ENCODE data around the gene NFATC1.
"Not testable (repeated sequence)": the region's sequence is repeated elsewhere in the genome, so short reads cannot be mapped to it uniquely, and the experiment has no call there.

Gene NFATC1

GRCh38 chr18:79493801-79494211 lies 98.1 kb downstream of the NFATC1 start:
- DNase-seq, result no peak

- no peak for DNase-seq
These were observed 99.2 kb downstream of the NFATC1 start for GRCh38 chr18:79494936-79495335.

- no peak for DNase-seq
These were observed 99.9 kb downstream of the NFATC1 start for GRCh38 chr18:79495591-79496071.

- DNase-seq, result no peak
These were observed 100.7 kb downstream of the NFATC1 start for GRCh38 chr18:79496237-79496977.

GRCh38 chr18:79496978-79497637 lies 101.4 kb downstream of the NFATC1 start:
- no peak for DNase-seq

GRCh38 chr18:79497638-79498081 lies 101.9 kb downstream of the NFATC1 start:
- no peak for DNase-seq

GRCh38 chr18:79498662-79499061 lies 102.9 kb downstream of the NFATC1 start:
- no peak for DNase-seq

GRCh38 chr18:79501006-79501405 lies 105.3 kb downstream of the NFATC1 start:
- no peak for DNase-seq

GRCh38 chr18:79502782-79503181 lies 107.1 kb downstream of the NFATC1 start:
- DNase-seq, result no peak

- no peak for DNase-seq
These were observed 107.7 kb downstream of the NFATC1 start for GRCh38 chr18:79503406-79503805.

GRCh38 chr18:79504034-79504433 lies 108.3 kb downstream of the NFATC1 start:
- DNase-seq, result peak in 1 of 2 experiments; percentile 44

- not testable (repeated sequence) for DNase-seq
These were observed 108.8 kb downstream of the NFATC1 start for GRCh38 chr18:79504495-79504894.

GRCh38 chr18:79505465-79505864 lies 109.7 kb downstream of the NFATC1 start:
- not testable (repeated sequence) for DNase-seq

- DNase-seq, result no peak
These were observed 110.7 kb downstream of the NFATC1 start for GRCh38 chr18:79506191-79507075.

- peak; percentile 58 to 62 for DNase-seq
These were observed 111.4 kb downstream of the NFATC1 start for GRCh38 chr18:79507076-79507545.

GRCh38 chr18:79507546-79508480 lies 112.1 kb downstream of the NFATC1 start:
- peak in 1 of 2 experiments; percentile 62 for DNase-seq

GRCh38 chr18:79508565-79509535 lies 113.1 kb downstream of the NFATC1 start:
- no peak for DNase-seq

GRCh38 chr18:79509536-79509930 lies 113.8 kb downstream of the NFATC1 start:
- no peak for DNase-seq

GRCh38 chr18:79510046-79510685 lies 114.4 kb downstream of the NFATC1 start:
- DNase-seq, result no peak

GRCh38 chr18:79510731-79511241 lies 115.1 kb downstream of the NFATC1 start:
- DNase-seq, result peak in 1 of 2 experiments; percentile 12
